ENCODE results near the gene AADAC.
"Not testable (repeated sequence)": the region's sequence is repeated elsewhere in the genome, so short reads cannot be mapped to it uniquely, and the experiment has no call there.

Gene AADAC, protein sequence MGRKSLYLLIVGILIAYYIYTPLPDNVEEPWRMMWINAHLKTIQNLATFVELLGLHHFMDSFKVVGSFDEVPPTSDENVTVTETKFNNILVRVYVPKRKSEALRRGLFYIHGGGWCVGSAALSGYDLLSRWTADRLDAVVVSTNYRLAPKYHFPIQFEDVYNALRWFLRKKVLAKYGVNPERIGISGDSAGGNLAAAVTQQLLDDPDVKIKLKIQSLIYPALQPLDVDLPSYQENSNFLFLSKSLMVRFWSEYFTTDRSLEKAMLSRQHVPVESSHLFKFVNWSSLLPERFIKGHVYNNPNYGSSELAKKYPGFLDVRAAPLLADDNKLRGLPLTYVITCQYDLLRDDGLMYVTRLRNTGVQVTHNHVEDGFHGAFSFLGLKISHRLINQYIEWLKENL

DNA sequence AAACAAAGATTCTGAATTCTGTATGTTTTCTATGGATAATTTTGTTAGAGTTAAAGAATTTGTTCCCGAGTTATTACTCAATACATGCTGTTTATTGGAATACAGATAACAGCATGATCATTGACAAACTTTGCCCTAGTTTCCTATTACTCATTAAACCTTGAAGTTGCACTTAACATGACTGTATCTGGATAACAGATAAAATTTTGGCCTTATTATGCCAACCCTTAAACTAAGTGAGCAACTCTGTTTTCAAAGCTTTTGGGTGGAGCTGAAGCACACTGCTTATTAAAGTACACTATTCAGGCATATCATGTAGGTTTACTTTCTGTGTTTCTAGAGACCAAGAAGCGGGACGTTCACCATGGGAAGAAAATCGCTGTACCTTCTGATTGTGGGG is at the start of gene AADAC:
AADAC (plus strand) TSS at position 318 of the 400 bp plus-strand sequence; CDS start at position 365, 47 bp downstream.
- no peak for DNase-seq

DNA sequence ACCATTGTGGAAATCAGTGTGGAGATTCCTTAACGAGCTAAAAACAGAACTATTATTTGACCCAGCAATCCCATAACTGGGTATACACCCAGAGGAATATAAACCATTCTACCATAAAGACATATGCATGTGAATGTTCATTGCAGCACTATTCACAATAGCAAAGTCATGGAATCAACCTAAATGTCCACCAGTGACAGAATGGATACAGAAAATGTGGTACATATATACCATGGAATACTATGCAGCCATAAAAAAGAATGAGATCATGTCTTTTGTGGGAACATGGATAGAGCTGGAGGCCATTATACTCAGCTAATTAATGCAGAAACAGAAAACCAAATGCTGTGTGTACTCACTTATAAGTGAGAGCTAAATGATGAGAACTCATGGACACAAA is 49.2 kb upstream of the AADAC start:
- not testable (repeated sequence) for DNase-seq

DNA sequence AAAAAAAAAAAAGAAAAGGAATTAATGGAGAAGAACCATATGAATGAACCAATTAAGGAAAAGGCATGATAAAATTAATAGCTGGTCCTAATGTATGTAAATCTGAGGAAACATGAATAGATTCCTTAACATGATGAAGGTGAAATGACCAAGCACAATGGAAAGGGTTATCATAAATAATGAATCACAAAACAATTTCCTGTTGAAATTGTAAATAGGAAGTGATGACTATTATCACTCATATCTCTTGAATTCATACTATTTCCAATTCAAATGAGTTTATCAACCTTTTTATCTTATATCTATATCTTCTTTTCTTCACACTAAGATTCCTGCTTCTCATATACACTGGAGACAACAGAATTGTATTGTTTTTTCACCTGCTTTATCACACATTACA is 48.2 kb upstream of the AADAC start:
- DNase-seq = no peak

DNA sequence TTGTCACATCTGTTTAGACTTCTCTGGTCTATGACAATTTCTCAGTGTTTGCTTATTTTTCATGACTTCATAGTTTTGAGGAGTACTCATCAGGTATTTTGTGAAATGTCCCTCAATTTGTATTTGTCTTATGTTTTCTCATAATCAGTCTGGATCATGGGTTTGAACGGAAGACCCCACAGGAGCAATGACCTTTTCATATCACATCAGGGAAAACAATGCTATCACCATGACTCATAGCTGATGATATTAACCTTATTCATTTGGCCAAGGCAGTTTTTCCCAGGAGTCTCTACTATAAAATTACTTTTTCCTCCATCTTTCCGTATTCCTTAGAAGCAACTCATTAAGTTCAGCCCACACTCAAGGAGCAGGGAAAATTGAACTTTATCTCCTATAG is 47.5 kb upstream of the AADAC start:
- DNase-seq = no peak

DNA sequence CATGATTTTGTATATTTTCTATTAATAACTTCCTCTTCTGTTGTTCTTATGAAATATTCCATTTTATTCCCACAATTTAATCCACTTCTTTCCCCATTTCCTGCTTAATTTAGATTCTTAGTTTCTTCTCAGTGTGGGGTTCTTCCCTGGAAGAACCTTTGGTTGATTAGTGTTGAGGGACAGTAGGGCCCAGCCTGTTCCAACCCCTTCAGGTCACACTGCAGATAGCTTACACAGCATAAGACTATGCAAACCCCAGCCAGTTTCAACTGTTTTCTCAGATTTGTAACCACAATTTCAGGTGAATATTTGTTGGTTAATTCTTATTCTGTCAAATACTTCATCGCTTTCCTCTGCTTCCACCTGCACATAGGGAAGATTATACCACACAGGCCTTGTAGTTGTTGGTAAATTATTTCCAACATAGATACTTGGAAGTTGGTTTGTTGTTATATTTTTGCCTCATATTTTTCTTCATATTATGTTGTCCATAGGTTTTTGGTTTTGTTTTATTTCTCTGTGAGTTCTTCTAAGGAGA is 45.5 kb upstream of the AADAC start:
- DNase-seq = no peak

DNA sequence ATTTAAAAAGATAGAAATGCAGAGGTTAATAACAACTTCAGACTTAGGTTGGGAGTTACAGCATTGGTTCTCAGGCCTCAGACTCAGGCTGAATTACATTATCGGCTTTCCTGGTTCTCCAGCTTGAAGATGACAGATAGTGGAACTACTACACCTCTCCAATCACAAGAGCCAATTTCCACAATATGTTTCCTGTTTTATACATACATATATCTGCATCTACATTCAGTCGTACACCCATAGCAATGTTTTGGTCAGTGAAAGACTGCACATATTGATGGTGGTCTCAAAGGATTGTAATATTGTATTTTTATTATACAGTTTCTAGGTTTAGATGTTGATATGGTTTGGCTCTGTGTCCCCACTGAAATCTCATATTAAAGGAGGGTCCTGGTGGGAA is 44.7 kb upstream of the AADAC start:
- DNase-seq = no peak

DNA sequence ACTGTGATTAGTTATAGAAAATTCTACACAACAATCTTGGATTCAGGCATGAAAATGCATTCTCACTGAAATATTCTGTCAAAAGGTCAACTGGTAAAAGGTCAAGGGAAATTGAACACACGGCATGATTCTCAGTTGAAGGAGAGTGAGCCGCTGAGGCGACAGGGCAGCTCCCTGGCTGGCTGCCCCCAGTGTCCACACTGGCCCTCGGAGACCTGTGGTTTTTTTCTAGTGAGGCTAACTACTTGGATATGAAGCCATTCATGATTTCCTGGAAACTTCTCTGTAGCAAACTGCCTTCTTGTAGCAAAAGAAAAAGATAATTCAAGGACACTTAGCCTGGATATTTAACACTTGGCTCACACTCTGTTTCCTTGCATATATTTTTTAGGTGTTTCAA is 43.0 kb upstream of the AADAC start:
- no peak for DNase-seq

DNA sequence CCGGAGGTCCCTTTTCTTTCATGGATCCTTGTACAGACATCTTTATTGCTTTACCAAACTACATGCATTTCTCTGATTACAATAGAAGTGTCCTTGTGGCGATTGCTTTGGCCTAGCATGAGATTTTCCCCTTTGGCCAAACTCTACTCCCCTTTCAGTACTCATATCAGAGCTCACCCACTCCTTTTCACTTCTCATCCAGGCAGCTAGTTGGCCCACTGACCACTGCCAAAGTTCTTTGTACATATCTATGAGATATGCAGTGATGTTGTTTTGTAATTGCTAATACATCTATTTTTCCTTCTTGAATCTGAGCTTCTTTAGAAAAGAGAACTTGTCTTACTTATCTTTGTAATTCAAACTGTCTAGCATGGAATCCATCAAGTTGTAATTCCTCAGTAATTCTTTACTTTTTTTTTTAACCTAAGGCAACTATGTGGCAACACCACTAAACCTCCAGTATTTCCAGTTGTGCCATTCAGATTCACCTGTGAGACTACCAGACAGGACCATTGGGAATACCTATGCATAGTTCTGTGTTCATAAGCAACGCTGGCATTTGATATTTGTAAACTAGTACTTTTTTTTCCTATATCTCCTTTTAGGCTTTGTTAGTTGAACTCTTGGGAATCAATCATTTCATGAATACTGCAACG is 41.0 kb upstream of the AADAC start:
- DNase-seq = no peak

DNA sequence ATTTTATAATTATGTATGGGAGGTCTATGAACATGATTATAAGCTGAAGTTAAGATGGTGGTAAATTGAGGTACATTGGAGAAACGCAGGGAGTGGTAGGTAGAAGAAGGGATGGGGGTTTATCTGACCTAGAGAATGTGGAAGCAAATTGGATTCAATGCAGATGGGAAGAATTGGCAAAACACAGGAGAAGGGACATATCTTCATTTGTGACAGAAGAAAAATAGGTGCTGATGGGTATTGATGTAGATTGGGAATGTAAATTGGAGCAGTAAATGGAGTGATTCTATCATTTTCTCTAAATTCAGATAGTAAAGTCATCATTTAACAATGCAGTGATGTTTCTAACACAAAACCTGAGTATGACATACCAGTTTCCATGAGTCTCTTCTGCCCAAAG is 39.7 kb upstream of the AADAC start:
- DNase-seq = no peak

DNA sequence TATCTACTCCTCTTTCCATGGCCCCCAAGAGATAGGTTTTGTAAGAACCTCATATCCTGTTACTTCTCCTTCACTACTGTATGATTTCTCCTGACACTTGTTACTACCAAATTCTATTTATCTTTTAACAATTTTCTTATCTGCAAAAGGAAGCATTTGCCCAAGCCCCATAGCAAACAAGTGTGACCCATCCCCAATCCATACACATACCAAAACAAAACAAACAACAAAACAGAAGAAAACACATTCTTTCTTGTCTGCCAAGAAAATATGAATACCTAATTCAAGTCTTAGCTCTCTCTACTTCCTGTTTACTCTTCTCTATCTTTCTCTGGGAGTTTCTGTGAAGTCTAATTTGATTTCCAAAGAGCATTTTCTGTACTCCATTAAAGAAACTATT is 39.0 kb upstream of the AADAC start:
- no peak for DNase-seq

DNA sequence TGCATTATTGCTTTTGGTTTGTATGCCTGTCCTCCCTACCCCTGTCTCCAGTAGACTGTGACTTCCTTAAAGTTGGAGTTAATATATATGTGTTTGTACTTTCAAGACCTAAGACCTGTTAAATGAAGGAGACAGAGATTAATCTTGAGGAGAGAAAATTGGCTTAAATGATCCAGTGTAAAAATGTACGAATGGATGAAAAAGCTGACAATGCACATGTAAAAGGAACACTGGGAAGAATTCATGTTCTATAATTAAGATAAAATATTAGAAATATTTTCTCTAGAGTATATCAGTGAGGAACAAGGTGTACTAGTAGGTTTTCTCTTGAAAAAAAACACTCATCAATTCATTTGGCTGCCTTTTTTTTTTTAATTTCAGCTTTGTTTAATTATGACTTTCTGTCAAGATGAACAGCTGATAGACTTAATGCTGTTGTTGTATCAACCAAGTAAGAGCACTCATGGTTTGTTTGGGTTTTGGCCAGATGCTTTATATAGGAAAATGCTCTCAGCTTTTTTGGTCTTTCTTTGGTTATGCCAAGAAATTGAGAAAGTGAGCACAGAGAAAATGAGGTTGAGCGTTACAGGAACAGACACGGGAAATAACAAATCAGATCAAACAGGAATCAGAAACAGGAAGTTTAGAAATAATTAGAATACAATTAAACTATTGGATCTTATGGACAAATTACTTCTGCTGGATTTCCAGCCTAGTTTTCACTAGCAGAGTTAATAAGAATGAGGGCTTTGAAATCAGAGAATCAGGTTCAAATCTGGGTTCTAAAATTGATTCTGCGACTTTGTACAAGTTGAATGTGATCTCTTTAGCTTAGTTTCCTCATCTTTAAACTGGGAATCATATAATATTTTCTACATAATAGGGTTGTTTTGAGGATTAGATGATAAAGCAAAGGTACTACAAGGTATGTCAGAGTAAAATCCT is 38.3 kb upstream of the AADAC start:
- no peak for DNase-seq

DNA sequence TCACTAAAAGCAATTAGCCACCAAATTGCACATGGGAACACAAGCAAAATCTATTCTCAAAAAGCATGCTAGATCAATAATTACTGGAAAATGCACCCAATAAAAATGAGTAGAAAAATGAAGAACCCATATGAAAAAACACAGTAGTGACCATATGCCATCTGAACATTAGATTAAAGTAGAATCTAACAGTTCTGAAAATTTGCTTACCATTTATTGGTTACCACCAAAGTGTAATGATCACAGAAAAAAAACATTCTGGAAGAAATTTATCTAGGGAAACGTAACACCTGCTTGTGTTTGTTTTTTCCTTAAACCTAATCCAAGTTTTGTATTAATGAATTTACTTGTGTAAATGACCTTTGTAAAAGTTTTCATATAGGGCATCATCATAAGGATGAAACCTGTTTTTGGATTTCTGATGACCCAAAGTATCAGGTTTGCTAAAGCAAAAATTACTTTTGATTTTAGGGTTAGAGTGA is 37.6 kb upstream of the AADAC start:
- DNase-seq = no peak

DNA sequence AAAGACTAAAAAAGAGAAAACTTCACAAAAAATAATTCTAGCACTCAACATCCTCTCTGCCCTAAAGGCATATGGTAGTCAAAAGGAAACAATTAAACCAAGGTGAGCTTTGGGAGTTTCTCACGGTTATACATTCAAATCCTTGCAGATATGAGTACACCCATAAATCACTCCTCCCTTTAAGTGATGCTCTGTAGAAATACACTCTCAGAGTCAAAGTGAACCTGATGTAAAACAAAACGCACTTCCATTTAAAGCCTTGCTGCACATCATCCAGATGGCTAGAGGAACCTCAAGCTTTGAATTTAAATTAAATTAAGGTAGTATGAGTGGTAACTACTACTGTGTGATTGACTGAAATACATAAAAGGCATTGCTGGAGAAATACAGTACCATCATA is 36.0 kb upstream of the AADAC start:
- DNase-seq = no peak

DNA sequence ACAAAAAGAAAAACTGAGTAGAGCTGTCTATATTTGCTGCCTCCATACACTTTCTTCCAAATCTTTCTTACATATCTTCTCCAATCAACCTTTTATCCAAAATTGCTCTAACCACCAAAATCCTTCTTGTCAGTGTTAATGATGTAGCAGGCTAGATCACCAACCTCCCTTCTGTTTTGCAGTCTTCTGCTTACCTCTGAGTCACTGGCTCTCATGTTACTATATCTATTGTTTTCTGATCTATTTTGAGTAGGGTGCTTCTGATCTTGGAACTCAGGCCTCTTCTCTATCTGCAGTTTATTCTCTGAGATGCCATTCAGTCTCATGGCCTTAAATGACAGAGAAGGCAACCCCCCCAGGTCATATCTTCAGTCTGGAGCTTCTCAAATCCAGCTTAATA is 26.3 kb upstream of the AADAC start:
- no peak for DNase-seq

DNA sequence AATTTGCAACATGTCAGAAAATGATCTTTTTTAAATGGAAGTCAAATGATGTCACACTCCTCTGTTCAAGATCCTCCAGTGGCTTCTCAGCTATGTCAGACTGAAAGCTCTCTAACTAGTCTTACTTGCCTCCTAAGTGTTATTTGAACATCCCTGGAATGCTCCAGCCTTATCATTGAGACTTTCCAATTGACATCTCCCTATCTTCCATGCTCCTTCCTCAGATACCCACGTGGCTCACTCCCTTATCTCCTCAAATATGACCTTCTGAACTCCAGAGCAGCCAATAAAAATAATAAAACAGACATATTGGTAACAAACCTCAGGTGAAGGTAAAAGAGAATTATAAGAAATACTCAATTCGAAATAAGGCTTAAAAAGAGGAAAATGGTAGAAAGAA is 25.5 kb upstream of the AADAC start:
- no peak for DNase-seq

DNA sequence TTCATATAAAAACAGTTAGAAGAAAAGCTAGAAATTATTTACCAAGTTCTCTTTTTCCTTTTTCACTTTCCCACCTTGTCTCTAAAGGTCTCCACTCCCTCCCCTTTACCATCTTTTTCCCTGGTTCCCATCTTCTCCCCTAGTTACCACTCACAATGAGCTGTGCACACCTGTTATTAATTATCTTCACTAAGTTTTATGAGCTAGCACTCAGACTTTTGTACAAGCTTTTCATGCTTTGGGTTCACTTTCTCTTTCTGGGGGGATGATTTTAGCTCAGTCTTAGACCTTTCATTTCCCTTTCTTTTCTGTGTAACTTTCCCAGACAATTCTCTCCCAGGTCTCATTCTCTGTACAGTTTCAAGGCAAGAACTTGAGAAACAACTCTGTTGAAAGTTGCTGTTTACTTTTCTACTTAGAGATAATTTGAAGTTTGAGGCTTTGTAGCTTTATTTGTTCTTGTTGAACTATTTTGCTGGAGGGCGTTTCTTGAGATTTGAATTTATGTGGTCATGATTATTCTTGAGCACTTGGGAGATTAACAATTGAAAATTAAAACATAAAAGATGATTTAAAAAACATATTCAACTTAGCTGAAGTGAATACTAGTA is 24.0 kb upstream of the AADAC start:
- no peak for DNase-seq

DNA sequence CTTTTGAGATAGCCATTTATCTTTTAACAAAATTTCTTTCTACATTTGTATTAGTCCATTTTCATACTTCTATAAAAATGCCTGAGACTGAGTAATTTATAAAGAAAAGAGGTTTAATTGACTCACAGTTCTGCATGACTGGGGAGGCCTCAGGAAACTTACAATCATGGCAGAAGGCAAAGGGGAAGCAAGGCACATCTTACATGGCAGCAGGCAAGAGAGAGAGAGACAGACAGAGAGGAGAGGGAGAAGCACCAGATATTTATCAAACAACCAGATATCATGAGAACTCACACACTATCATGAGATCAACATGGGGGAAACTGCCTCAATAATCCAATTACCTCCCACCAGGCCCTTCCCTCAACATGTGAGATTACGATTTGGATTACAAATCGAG is 23.2 kb upstream of the AADAC start:
- not testable (repeated sequence) for DNase-seq

DNA sequence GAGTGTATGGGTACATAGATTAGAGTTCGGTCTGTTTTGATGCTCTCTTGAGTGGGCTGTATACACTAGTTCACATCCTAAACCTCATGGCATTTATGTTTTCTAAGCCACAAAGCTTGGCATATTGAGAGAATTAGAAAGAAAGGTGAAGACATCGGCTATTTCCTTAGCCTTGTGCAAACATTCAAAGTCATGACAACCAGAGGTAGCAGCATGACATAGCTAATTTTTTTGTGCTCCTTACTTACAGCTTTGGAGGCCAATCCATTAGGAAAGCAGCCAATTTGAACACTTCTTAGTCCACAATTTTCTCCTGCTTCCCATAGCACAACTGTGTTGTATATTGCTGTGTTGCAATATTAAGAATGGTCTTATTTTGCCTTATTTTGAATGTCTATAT is 21.5 kb upstream of the AADAC start:
- no peak for DNase-seq

DNA sequence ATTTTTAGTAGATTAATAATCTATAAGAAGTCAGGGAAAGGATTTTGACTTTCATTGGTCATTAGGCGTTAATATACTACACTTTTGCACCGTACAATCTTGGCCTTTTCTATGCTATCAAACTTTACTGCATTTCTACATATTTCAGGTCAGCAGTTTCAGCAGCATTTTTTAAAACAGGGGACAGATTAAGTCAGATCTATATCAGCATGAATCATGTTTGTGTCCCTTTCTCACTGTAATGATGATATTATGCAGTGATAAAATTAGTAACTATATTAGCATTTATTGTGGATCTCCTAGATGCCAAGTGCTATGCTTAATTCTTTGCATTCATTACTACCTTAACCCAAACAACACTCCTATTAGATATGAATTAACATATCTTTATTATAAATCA is 20.3 kb upstream of the AADAC start:
- DNase-seq = no peak

DNA sequence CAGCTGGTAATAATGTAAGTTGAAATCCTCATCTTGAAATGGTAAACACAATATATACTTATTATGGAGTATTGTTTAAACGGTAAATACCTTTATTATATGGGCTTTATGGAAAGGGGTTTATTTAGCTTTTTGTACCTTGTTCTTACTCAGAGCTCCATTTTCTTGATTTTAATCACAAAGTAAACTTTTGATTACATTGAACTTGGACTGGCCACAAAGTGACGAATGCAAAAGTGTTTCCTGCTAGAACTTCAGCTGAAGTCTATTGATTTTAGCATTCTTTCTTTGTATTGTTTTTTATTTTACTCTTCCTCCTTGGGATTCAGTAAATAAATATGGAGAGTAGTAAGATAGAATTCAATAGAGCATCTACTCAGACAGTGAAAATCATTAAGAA is 19.8 kb upstream of the AADAC start:
- no peak for DNase-seq

DNA sequence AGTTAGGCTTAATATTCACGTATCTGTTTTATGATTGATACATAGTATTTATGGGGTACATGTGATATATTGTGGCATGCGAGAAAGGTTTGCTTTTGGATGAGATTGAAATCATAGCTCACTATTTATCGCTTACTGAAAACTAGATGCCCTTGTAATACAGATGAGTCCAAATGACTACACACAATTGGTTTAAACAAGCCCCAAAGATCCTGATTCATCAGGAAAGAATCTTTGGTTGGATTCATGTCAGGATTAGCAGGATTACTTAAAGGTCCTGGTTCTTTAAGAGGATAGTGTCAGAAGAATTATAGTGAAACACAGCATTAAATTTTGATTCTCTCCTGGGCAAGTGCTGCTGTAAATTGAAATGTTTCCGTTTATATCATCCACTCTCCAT is 18.6 kb upstream of the AADAC start:
- no peak for DNase-seq

DNA sequence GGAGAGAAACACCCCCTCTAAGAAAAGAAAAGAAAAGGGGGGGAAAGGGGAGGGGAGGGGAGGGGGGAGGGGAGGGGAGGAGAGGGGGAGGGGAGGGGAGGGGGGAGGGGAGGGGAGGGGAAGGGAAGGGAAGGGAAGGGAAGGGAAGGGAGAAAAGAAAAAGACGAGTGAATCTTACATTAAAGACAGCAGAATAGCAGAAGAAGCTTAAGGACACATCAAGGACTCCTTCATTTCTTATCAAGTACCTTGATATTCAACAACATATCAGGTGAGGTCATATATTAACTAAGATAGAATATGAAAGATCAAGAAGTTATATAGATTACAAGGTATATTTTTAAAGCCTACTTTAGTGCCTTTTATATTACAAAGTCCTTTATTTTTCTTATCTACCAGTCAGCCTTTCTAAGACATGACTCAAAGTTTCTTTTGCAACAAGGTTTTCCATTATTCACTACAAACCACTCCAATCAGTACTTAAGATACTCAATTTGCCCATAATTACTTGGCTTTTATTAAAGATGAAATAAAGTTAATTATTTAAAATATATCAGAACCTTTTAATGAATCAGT is 17.7 kb upstream of the AADAC start:
- DNase-seq = no peak
